A673 (cell line): Measurements from ENCODE around the gene MEGF8.

ENCODE experiments used
- CTCF ChIP-seq: fragments of 300-800, 200-600 bp; sonication (generic); conservative IDR thresholded peaks from 2 replicates; pipeline ENCODE4 v1.5.1; 2017; ENCODE audit warnings: low read depth, mild to moderate bottlenecking, antibody characterized with exemption, low read length, moderate library complexity, mixed read lengths
- EZH2 ChIP-seq: fragments of 200-600 bp; sonication (generic); IDR thresholded peaks from 2 replicates; pipeline ENCODE4 v1.6.1; 2017; ENCODE audit warnings: borderline replicate concordance, low read depth, mild to moderate bottlenecking, mixed read lengths, antibody characterized with exemption, low read length; ENCODE audit not compliant: poor library complexity, severe bottlenecking

- TF ChIP-seq CTCF (no peak), EZH2 (no peak)
Observed at GRCh38 chr19:42276821-42277220, 48.6 kb upstream of the MEGF8 start.
